Measurements from ENCODE around the gene CNIH2.
A peak's percentile ranks its signal among the peaks of the same experiment; 100 is the strongest.

Gene CNIH2

GRCh38 chr11:66259225-66259624 is 18.8 kb upstream of the CNIH2 start:
- no peak for DNase-seq (ENCODE audit: low read depth)

GRCh38 chr11:66259956-66260355 is 18.0 kb upstream of the CNIH2 start:
- DNase-seq (ENCODE audit: low read depth) = no peak

DNA sequence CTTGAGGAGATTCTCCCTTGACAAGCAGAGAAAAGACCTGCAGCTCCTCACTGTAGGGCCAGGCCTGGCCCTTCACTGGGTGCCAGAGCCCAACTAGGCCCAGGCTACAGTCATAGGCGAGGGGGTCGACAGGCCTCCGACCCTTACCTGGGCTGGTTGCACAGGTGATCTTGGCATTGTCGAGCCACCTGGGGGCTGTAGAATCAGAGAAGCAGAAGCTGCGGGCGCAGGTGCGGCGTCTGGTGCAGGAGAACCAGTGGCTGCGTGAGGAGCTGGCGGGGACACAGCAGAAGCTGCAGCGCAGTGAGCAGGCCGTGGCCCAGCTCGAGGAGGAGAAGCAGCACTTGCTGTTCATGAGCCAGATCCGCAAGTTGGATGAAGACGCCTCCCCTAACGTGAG is 16.4 kb upstream of the CNIH2 start:
- no peak for DNase-seq (ENCODE audit: low read depth)

- DNase-seq (ENCODE audit: low read depth) = no peak
Measured at GRCh38 chr11:66262191-66262590, 15.8 kb upstream of the CNIH2 start.

DNA sequence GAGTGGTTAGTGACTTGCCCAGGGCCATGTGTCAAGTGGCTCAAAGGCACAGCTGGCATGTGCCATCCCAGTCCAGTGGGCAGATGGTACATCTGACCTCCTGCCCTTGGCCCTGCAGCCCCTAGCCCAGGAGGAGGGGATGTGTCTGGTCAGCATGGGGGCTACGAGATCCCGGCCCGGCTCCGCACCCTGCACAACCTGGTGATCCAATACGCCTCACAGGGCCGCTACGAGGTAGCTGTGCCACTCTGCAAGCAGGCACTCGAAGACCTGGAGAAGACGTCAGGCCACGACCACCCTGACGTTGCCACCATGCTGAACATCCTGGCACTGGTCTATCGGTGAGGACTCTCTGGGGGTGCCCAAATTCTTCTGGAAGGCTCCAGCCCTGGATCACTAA is 15.3 kb upstream of the CNIH2 start:
- no peak for DNase-seq (ENCODE audit: low read depth)

DNA sequence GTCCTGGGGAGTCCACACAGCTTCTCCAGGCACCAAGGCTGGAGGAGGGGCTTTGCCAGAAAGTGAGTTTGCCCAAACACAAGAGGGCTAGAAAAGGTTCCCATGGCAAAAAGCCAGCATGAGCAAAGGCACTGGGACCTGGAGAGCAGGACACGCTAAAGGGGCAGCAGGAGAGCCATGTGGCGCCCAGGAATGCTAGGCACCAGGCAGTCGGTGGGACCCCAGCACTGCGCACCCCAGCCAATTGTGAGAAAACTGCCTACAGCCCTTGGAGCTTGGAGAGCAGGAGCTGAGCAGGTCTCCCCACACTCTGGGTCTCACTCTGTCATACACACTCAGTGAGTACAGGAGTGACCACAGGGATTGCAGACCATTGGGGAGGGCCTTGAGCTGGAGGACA is 14.7 kb upstream of the CNIH2 start:
- DNase-seq (ENCODE audit: low read depth) = no peak

GRCh38 chr11:66263785-66264184 is 14.2 kb upstream of the CNIH2 start:
- DNase-seq (ENCODE audit: low read depth) = no peak

GRCh38 chr11:66264383-66264782 is 13.6 kb upstream of the CNIH2 start:
- no peak for DNase-seq (ENCODE audit: low read depth)

DNA sequence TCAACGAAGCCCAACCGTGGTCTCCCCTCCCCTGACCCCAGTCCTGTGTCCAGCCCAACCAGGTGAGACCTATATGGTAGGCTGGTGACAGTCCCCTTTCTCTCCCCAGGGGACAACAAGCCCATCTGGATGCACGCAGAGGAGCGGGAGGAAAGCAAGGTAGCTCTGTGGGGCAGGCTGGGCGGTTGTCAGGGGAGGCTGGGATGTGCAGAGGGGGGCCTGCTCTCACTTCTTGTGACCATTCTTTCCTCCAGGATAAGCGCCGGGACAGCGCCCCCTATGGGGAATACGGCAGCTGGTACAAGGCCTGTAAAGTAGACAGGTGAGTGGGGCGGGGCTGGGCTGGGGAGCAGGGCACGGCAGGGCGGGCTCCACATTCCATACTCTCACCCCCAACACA is 13.1 kb upstream of the CNIH2 start:
- no peak for DNase-seq (ENCODE audit: low read depth)

DNA sequence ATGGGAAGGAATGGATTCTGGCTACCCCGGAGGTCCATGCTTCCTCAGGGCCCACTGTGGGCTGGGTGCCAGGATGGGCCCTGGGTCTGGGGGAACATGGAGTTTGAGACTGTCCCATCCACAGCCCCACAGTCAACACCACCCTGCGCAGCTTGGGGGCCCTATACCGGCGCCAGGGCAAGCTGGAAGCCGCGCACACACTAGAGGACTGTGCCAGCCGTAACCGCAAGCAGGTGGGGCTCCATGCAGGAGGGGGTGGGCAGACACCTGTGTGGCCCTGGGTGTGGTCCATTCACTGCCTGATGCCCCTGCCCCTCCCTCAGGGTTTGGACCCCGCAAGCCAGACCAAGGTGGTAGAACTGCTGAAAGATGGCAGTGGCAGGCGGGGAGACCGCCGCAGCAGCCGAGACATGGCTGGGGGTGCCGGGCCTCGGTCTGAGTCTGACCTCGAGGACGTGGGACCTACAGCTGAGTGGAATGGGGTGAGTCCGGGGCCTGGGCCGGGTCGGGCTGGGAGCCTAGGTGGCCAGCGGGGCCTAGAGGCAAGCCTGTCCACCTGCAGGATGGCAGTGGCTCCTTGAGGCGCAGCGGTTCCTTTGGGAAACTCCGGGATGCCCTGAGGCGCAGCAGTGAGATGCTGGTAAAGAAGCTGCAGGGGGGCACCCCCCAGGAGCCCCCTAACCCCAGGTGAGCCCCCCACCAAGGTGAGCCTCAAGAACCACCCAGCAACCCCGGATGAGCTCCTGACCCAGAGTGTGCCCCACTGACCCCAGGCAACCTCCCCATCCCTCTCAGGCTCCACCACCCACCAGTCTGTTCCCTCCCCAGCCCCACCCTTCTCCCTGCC is 12.2 kb upstream of the CNIH2 start:
- no peak for DNase-seq (ENCODE audit: low read depth)

- no peak for DNase-seq (ENCODE audit: low read depth)
Measured at GRCh38 chr11:66266378-66267038, 11.5 kb upstream of the CNIH2 start.

- no peak for DNase-seq (ENCODE audit: low read depth)
Measured at GRCh38 chr11:66267039-66267378, 11.0 kb upstream of the CNIH2 start.

DNA sequence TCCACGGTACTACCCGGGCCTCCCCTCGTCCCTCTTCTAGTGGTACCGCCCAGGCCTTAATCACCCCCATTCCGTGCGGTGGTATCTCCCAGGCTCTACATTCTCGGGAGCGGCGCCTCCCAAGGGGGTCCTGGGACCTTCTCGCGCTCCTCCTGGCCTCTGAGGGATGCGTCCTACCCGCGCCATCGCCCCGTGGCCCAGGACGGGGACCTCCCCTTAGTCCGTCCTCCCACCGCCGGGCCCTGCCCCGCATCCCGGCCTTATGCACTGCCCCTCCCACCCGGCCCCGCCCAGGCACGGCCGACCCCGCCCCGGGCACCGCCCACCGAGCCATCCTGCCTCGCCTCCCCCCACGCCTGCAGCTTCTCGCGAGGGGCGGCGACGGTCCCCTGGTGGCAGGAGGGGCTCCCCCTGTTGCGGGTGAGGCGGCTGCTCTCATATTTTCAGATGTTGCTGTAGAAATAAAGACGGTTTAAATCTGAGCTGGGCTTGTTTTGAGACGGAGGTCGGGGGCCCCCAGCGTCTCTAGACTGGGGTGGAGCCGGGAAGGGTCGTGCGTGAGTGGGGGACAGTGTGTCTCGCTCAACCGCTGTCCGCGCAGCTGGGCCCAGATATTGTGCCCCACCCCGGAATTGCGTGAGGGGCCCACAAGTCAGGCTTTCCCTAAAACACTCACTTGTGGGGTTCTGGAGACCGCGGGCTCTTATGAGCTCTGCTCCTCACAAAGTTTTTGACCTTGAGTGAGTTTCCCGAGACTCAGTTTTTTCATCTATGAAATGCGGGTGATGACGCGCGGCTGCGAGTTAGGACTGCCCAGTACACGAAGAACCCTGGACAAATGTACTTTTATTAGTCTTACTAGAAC is 10.4 kb upstream of the CNIH2 start:
- peak; percentile 29 for DNase-seq (ENCODE audit: low read depth)

DNA sequence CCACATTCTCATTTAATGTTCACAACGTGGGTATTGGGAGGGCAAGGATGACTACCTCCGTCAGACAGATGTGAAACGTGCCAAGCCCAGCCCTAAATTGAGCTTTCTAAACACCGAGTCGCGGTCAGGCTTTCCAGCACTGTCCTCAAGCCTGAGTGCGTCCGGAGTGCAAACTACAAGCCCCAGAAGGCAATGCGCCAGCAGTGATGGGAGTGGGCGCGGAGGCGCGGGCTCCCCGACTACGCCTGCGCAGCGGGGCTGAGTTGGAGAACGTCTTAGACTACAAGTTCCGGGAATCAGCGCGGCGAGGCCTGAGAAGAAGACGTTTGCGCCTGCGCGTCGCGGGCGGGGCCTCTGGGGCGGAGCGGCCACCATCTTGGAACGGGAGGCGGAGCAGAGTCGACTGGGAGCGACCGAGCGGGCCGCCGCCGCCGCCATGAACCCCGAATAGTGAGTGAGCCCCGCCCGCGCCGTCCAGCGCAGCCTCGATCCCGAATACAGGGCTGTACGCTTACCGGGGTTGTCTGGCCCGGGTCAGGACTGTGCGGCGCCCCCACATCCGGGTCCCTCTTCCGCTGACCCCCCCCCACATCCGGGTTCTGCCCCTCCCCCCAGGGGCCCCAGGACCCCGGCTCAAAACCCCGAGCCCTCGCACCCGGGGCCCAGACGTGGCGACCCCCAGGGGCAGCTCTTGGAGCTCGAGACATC is 9.6 kb upstream of the CNIH2 start, which contains the start of gene RAB1B:
TSS of gene RAB1B (plus strand) at position 396 of the 708 bp plus-strand sequence. CDS start at position 437, 41 bp downstream.
- peak; percentile 92 for DNase-seq (ENCODE audit: low read depth)

DNA sequence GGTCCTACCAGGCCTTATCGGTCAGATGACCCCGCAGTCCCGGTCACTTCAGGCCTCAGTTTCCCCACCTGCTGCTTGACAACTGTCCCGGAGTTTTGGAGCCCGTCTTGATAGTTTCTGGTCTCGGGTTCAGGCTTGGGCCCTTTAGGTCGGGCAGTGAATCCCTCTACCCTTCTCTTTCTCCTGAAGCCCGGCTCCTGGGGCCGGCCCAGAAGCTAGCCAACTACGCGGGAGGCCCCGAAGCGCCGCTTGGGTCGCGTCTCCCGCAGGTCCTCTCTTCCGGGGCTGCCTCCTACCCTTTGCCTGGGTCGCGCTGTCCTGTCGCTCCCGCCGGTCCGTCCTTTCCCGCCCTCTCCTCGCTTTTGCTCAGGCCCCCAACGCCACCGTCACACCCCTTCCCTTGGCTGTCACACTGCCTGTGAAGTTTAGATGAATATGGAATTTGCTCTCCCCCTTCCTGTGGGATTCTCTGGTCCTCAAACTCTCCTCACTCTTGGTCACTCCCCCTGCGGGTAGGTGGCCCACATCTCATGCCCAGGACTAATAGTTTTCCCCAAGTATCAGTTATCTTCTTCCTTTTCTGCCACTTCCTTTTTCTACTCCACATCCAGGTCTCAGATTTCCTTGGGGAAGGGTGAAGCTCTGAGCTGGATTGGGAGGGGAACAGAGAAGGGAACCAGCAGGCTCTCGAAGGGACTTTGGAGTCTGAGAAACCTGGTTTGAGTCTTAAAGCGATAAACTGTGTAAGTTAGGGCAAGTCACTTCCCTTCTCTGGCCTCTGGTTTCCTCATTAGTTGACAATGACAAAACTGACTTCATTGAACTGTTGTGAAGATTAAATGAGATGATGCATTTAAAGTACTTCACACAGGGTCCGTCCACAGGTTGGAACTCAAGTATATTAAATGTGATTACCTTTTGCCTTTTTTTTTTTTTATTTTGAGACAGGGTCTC is 8.7 kb upstream of the CNIH2 start:
- no peak for DNase-seq (ENCODE audit: low read depth)

DNA sequence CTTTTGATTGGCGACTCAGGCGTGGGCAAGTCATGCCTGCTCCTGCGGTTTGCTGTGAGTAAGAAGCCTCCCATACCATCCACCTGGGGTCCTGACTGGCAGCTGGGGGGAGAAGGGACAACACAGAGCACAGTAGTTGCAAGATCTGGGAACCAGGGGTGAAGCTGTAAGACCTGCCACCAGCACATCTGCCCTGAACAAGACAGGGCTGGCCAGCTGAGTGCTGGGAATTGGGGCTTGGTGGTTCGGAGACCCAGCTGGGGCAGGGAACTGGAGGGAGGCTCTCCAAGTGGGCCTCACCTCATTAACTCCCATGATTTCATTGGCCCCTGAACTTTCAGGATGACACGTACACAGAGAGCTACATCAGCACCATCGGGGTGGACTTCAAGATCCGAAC is 6.2 kb upstream of the CNIH2 start:
- no peak for DNase-seq (ENCODE audit: low read depth)

DNA sequence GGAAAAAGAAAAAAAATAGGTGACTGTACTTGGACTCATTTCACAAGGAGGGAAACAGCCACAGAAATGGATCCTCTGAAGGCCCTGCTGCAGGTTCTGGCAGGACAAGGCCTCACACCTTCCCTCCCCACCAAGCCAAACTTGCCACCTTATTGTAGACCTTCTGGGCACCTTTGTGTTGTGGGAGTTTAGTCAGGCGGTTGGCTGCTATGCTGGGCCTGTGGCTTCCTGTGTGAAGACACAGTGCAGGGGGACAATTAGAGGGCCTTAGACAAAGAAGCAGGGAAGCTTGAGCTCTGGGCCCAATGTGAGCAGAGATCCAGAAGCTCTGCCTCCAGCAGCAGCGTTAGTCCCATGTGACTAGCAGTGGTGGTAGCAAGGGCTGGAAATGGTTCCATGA is 5.4 kb upstream of the CNIH2 start:
- no peak for DNase-seq (ENCODE audit: low read depth)

GRCh38 chr11:66274219-66274618 is 3.8 kb upstream of the CNIH2 start:
- no peak for DNase-seq (ENCODE audit: low read depth)

- no peak for DNase-seq (ENCODE audit: low read depth)
Measured at GRCh38 chr11:66275396-66275795, 2.6 kb upstream of the CNIH2 start.

DNA sequence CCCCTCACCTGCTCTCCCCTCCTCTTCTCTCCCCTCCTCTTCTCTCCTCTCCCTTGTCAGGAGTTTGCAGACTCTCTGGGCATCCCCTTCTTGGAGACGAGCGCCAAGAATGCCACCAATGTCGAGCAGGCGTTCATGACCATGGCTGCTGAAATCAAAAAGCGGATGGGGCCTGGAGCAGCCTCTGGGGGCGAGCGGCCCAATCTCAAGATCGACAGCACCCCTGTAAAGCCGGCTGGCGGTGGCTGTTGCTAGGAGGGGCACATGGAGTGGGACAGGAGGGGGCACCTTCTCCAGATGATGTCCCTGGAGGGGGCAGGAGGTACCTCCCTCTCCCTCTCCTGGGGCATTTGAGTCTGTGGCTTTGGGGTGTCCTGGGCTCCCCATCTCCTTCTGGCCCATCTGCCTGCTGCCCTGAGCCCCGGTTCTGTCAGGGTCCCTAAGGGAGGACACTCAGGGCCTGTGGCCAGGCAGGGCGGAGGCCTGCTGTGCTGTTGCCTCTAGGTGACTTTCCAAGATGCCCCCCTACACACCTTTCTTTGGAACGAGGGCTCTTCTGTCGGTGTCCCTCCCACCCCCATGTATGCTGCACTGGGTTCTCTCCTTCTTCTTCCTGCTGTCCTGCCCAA is 1.9 kb upstream of the CNIH2 start:
- no peak for DNase-seq (ENCODE audit: low read depth)
